HepG2 (cell line): ENCODE measurements around the gene CNBD2. TPM values are rescaled to one million over a fixed set of nuclear protein-coding genes. Genes with fewer than 3 reads are reported as not detected.

ENCODE experiments used
- ATM ChIP-seq: fragments of 450-650 bp; IDR thresholded peaks from 2 replicates; pipeline ENCODE4 v1.7.1; 2017; ENCODE audit warnings: mild to moderate bottlenecking, borderline replicate concordance
- CBX5 ChIP-seq: sonication (generic); formaldehyde crosslinking; IDR thresholded peaks from 2 replicates; pipeline ENCODE4 v1.4.0; 2020; ENCODE audit warnings: missing genetic modification reagents, borderline replicate concordance
- CTCF ChIP-seq: sonication (generic); formaldehyde crosslinking; IDR thresholded peaks from 2 replicates; pipeline ENCODE4 v1.5.0; 2020; ENCODE audit warnings: mild to moderate bottlenecking, missing genetic modification reagents, moderate library complexity
- FLYWCH1 ChIP-seq: sonication (generic); formaldehyde crosslinking; IDR thresholded peaks from 2 replicates; pipeline ENCODE4 v1.8.1; 2023; ENCODE audit warnings: mild to moderate bottlenecking, missing genetic modification reagents
- FOXJ3 ChIP-seq: sonication (generic); formaldehyde crosslinking; IDR thresholded peaks from 2 replicates; pipeline ENCODE4 v1.4.0; 2020; ENCODE audit warnings: missing genetic modification reagents, mild to moderate bottlenecking, borderline replicate concordance
- FOXK2 ChIP-seq: fragments of 450-650 bp; IDR thresholded peaks from 2 replicates; pipeline ENCODE4 v1.6.1; 2016
- FOXP1 ChIP-seq, 2 experiments: fragments of 450-650 bp in 1 of 2; IDR thresholded peaks; 2 replicates each; pipeline ENCODE4 v1.6.1; 2017 to 2018; ENCODE audit warnings: antibody characterized with exemption in 1 of 2
- HMGA1 ChIP-seq: sonication (generic); formaldehyde crosslinking; conservative IDR thresholded peaks from 2 replicates; pipeline ENCODE4 v1.4.0; 2020; ENCODE audit warnings: missing genetic modification reagents
- IKZF5 ChIP-seq: IDR thresholded peaks from 2 replicates; pipeline ENCODE4 v1.6.1; 2018; ENCODE audit warnings: missing genetic modification reagents, mild to moderate bottlenecking, missing compliant biosample characterization
- RAD51 ChIP-seq: fragments of 450-650 bp; IDR thresholded peaks from 2 replicates; pipeline ENCODE4 v1.6.1; 2016; ENCODE audit warnings: borderline replicate concordance
- RBFOX2 ChIP-seq: fragments of 200-400 bp; formaldehyde crosslinking; IDR thresholded peaks from 2 replicates; pipeline ENCODE4 v1.6.1; 2017; ENCODE audit warnings: low read depth, mild to moderate bottlenecking, low read length
- REPIN1 ChIP-seq: sonication (generic); formaldehyde crosslinking; IDR thresholded peaks from 2 replicates; pipeline ENCODE4 v1.8.0; 2022; ENCODE audit warnings: missing genetic modification reagents, low read depth, mild to moderate bottlenecking, borderline replicate concordance
- SNAI1 ChIP-seq: sonication (generic); formaldehyde crosslinking; IDR thresholded peaks from 2 replicates; pipeline ENCODE4 v1.5.0; 2020; ENCODE audit warnings: mild to moderate bottlenecking, missing genetic modification reagents, borderline replicate concordance
- SP1 ChIP-seq, 2 experiments: fragments of 450-650 bp in 1 of 2; sonication (generic) in 1 of 2; formaldehyde crosslinking in 1 of 2; IDR thresholded peaks; 2 replicates each; pipeline versions ENCODE4 v1.4.0 to v1.6.1; 2016 to 2020; ENCODE audit warnings: missing genetic modification reagents in 1 of 2
- SSRP1 ChIP-seq: IDR thresholded peaks from 2 replicates; pipeline ENCODE4 v1.6.1; 2016; ENCODE audit warnings: control low read depth
- ZBTB8A ChIP-seq: sonication (generic); formaldehyde crosslinking; IDR thresholded peaks from 2 replicates; pipeline ENCODE4 v1.4.0; 2020; ENCODE audit warnings: mild to moderate bottlenecking, low read depth, missing genetic modification reagents, borderline replicate concordance
- ZFP37 ChIP-seq: sonication (generic); formaldehyde crosslinking; IDR thresholded peaks from 2 replicates; pipeline ENCODE4 v1.4.0; 2020; ENCODE audit warnings: missing genetic modification reagents, borderline replicate concordance
- ZNF296 ChIP-seq: sonication (generic); formaldehyde crosslinking; conservative IDR thresholded peaks from 2 replicates; pipeline ENCODE4 v1.5.0; 2020; ENCODE audit warnings: mild to moderate bottlenecking, missing genetic modification reagents
- ZNF350 ChIP-seq: sonication (generic); formaldehyde crosslinking; IDR thresholded peaks from 2 replicates; pipeline ENCODE4 v1.4.0; 2020; ENCODE audit warnings: mild to moderate bottlenecking, low read depth, missing genetic modification reagents, borderline replicate concordance
- ZNF670 ChIP-seq: sonication (generic); formaldehyde crosslinking; IDR thresholded peaks from 2 replicates; pipeline ENCODE4 v1.8.0; 2022; ENCODE audit warnings: mild to moderate bottlenecking, missing genetic modification reagents, borderline replicate concordance
- ZNF749 ChIP-seq: sonication (generic); formaldehyde crosslinking; IDR thresholded peaks from 2 replicates; pipeline ENCODE4 v1.8.0; 2022; ENCODE audit warnings: mild to moderate bottlenecking, missing genetic modification reagents, moderate library complexity, borderline replicate concordance
- ZNF766 ChIP-seq: sonication (generic); formaldehyde crosslinking; IDR thresholded peaks from 2 replicates; pipeline ENCODE4 v1.5.0; 2020; ENCODE audit warnings: missing genetic modification reagents, borderline replicate concordance
- polyA plus RNA-seq, 8 experiments: library from polyadenylated mRNA; depleted of rRNA in 3 of 8; stranded (reverse) in 7 of 8; unstranded in 1 of 8; fragments of >200 nt; fragmentation: Illumina TruSeq in 4 of 8; extraction: Trizol in 4 of 8; gene quantifications; 2 replicates each; pipeline versions ENCODE4 v1.2.1 to v1.2.3, GENCODE V29; 2011 to 2016; ENCODE audit warnings: low read depth in 4 of 8, missing spikeins in 1 of 8, mixed read lengths in 1 of 8; ENCODE audit not compliant: insufficient read depth in 1 of 8
- total RNA-seq, 5 experiments: library from RNA; depleted of rRNA; stranded (reverse); fragments of >200 nt; fragmentation: Illumina TruSeq; extraction: Trizol; gene quantifications; 2 replicates each; pipeline ENCODE4 v1.2.3, GENCODE V29; 2016; ENCODE audit warnings: low read depth in 1 of 5
- TF ChIP-seq, protein P1 (sequence below): IDR thresholded peaks from 2 replicates; pipeline ENCODE4 v1.6.1; 2016; ENCODE audit warnings: low read depth
- TF ChIP-seq, protein P2 (sequence below): sonication (generic); formaldehyde crosslinking; IDR thresholded peaks from 2 replicates; pipeline ENCODE4 v1.8.1; 2023; ENCODE audit warnings: mild to moderate bottlenecking, missing genetic modification reagents, borderline replicate concordance

Gene CNBD2
- total and polyA plus RNA-seq, 2 of the 13 experiments (the other 11 are each of a cell fraction or from before 2014, with no cell fraction given), result 12.4 to 22.8 TPM

DNA sequence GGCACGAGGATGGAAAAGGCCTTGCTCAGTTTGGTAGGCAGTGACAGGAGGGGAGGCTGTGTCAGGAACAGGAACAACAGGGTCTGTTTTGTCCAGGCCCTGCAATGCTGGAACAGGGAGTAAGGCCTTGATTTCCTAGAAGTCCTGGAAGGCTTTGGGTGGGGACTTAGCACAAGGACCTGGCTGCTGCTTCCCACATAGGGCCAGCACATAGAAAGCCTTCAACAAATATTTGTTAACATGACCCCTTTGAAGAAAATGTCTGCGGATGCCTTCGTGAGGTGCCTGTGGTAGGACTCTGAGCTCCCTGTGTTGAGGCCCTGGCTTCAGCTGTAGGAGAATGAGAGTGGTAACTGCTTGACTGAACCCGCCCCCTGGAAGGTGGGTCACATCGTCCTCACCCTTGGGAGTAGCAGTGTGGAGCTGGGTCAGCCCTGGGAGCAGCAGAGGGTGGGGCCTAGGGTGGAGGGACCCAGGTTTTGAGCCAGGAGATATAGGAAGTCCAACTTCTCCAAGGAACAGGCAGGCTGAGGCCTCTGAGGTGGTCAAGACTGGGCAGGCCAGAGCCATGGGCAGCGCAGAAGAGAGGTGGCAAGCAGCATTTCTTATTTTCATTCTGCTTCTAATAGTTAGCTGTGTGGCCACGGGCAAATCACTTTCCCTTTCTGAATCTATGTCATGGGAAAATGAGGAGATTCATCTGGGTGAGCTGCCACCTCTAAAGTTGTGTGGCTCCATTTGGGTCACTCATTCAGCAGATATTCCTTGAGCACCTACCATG, 50.0 kb downstream of the CNBD2 start (continued):
- TF ChIP-seq, protein P1, sequence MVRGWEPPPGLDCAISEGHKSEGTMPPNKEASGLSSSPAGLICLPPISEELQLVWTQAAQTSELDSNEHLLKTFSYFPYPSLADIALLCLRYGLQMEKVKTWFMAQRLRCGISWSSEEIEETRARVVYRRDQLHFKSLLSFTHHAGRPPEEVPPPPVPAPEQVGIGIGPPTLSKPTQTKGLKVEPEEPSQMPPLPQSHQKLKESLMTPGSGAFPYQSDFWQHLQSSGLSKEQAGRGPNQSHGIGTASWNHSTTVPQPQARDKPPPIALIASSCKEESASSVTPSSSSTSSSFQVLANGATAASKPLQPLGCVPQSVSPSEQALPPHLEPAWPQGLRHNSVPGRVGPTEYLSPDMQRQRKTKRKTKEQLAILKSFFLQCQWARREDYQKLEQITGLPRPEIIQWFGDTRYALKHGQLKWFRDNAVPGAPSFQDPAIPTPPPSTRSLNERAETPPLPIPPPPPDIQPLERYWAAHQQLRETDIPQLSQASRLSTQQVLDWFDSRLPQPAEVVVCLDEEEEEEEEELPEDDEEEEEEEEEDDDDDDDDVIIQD (CRISPR knock-in tag), result peak; percentile 12; the same call in 1 of the 2 replicates
- TF ChIP-seq ZBTB8A (CRISPR knock-in tag) (no peak), FOXK2 (no peak), FLYWCH1 (no peak), ZNF350 (CRISPR knock-in tag) (peak; percentile 71; the same call in 1 of the 2 replicates), FOXJ3 (no peak), SP1 (IDR thresholded peaks at IDR 0.05) (no peak), SP1 (CRISPR knock-in tag; IDR thresholded peaks at IDR 0.05) (no peak), RAD51 (no peak), CTCF (CRISPR knock-in tag) (peak; percentile 9; the same call in 1 of the 2 replicates), ZNF766 (no peak), ZNF670 (no peak), RBFOX2 (no peak), CBX5 (CRISPR knock-in tag) (peak; percentile 15; the same call in 1 of the 2 replicates), SSRP1 (CRISPR knock-in tag) (no peak), ZNF296 (CRISPR knock-in tag) (no peak), HMGA1 (CRISPR knock-in tag) (no peak), ATM (no peak), IKZF5 (CRISPR knock-in tag) (0 out of 2 replicates have a peak, but pooled peaks have one; percentile 21), ZNF749 (CRISPR knock-in tag) (no peak), REPIN1 (CRISPR knock-in tag) (peak; percentile 32; the same call in 1 of the 2 replicates), FOXP1 (IDR thresholded peaks at IDR 0.05) (no peak), FOXP1 (CRISPR knock-in tag; IDR thresholded peaks at IDR 0.05) (peak; percentile 54), ZFP37 (CRISPR knock-in tag) (no peak), SNAI1 (CRISPR knock-in tag) (no peak)
- TF ChIP-seq, protein P2, sequence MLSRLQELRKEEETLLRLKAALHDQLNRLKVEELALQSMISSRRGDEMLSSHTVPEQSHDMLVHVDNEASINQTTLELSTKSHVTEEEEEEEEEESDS, result no peak
